NCI-H1105 (cell line): ENCODE data around the gene TNC.
A peak's percentile ranks its signal among the peaks of the same experiment; 100 is the strongest.

Experiments
- DNase-seq: peaks from one replicate; lab custom pipeline; 2025; lab: John Stamatoyannopoulos, UW

Gene TNC

GRCh38 chr9:115117999-115118878 lies at the start of gene TNC:
TNC (minus strand) TSS chr9:115118157; CDS start chr9:115091018, 27,139 bp downstream.
- DNase-seq: peak; percentile 60

- no peak for DNase-seq
These were observed 49.2 kb upstream of the TNC start for GRCh38 chr9:115167175-115167574.

GRCh38 chr9:115165233-115165632 lies 47.3 kb upstream of the TNC start:
- no peak for DNase-seq

GRCh38 chr9:115164511-115164974 lies 46.6 kb upstream of the TNC start:
- peak; percentile 68 for DNase-seq

- DNase-seq: no peak
These were observed 45.0 kb upstream of the TNC start for GRCh38 chr9:115162946-115163345.

- no peak for DNase-seq
These were observed 43.5 kb upstream of the TNC start for GRCh38 chr9:115161446-115161845.

- DNase-seq: no peak
These were observed 40.9 kb upstream of the TNC start for GRCh38 chr9:115158661-115159481.

GRCh38 chr9:115157245-115157674 lies 39.3 kb upstream of the TNC start:
- no peak for DNase-seq

GRCh38 chr9:115155037-115155436 lies 37.1 kb upstream of the TNC start:
- DNase-seq: no peak

GRCh38 chr9:115154617-115155016 lies 36.7 kb upstream of the TNC start:
- DNase-seq: no peak

GRCh38 chr9:115152281-115152820 lies 34.4 kb upstream of the TNC start:
- no peak for DNase-seq

- DNase-seq: no peak
These were observed 30.8 kb upstream of the TNC start for GRCh38 chr9:115148721-115149120.

GRCh38 chr9:115146581-115147021 lies 28.6 kb upstream of the TNC start:
- DNase-seq: no peak

GRCh38 chr9:115144706-115145105 lies 26.7 kb upstream of the TNC start:
- no peak for DNase-seq

GRCh38 chr9:115143689-115144088 lies 25.7 kb upstream of the TNC start:
- DNase-seq: no peak

GRCh38 chr9:115142517-115143270 lies 24.7 kb upstream of the TNC start:
- DNase-seq: no peak

- DNase-seq: no peak
These were observed 24.1 kb upstream of the TNC start for GRCh38 chr9:115142090-115142489.

GRCh38 chr9:115141612-115142011 lies 23.7 kb upstream of the TNC start:
- DNase-seq: no peak

- no peak for DNase-seq
These were observed 20.2 kb upstream of the TNC start for GRCh38 chr9:115138151-115138550.

- no peak for DNase-seq
These were observed 19.6 kb upstream of the TNC start for GRCh38 chr9:115137526-115137925.
